GOT3 (cell line): Measurements from ENCODE around the gene SELENOS.

Experiments
- DNase-seq: peaks from one replicate; lab custom pipeline; 2025; ENCODE audit warnings: mixed read lengths; lab: John Stamatoyannopoulos, UW

Gene SELENOS

GRCh38 chr15:101250873-101251829, 26.1 kb downstream of the SELENOS start:
- DNase-seq, result no peak

- DNase-seq, result no peak
Measured at GRCh38 chr15:101250341-101250831, 26.9 kb downstream of the SELENOS start.

- DNase-seq, result no peak
Measured at GRCh38 chr15:101248274-101248673, 29.0 kb downstream of the SELENOS start.

GRCh38 chr15:101246824-101247745, 30.2 kb downstream of the SELENOS start:
- no peak for DNase-seq

GRCh38 chr15:101246391-101246790, 30.9 kb downstream of the SELENOS start:
- DNase-seq, result no peak

- no peak for DNase-seq
Measured at GRCh38 chr15:101244889-101245668, 32.2 kb downstream of the SELENOS start.

GRCh38 chr15:101244036-101244781, 33.1 kb downstream of the SELENOS start:
- no peak for DNase-seq

GRCh38 chr15:101243420-101243819, 33.9 kb downstream of the SELENOS start:
- DNase-seq, result no peak

GRCh38 chr15:101242999-101243336, 34.3 kb downstream of the SELENOS start:
- no peak for DNase-seq

GRCh38 chr15:101242160-101242998, 34.9 kb downstream of the SELENOS start:
- no peak for DNase-seq

GRCh38 chr15:101240358-101240757, 36.9 kb downstream of the SELENOS start:
- no peak for DNase-seq

GRCh38 chr15:101239724-101240136, 37.6 kb downstream of the SELENOS start:
- no peak for DNase-seq

- no peak for DNase-seq
Measured at GRCh38 chr15:101237251-101237650, 40.0 kb downstream of the SELENOS start.

GRCh38 chr15:101233651-101234280, 43.5 kb downstream of the SELENOS start:
- no peak for DNase-seq

- DNase-seq, result no peak
Measured at GRCh38 chr15:101232677-101233076, 44.6 kb downstream of the SELENOS start.

- DNase-seq, result no peak
Measured at GRCh38 chr15:101228313-101228712, 49.0 kb downstream of the SELENOS start.

- no peak for DNase-seq
Measured at GRCh38 chr15:101225658-101226057, 51.6 kb downstream of the SELENOS start.
